ENCODE measurements around the gene CLEC16A.
A peak's percentile ranks its signal among the peaks of the same experiment; 100 is the strongest.

The CLEC16A gene

GRCh38 chr16:10978871-10979446 lies 34.6 kb downstream of the CLEC16A start:
- Histone ChIP-seq H3K4me1 (ENCODE audit: control insufficient read depth, insufficient read depth, low read length) (peaks cover 35% of the 10 kb centered on the region), H3K36me3 (ENCODE audit: control insufficient read depth, insufficient read depth, low read length) (no peaks in the 10 kb centered on the region), H3K4me3 (ENCODE audit: low read length) (no peak overlapping the region), H3K27me3 (ENCODE audit: control insufficient read depth, insufficient read depth, low read length) (no peaks in the 10 kb centered on the region), H3K9me3 (ENCODE audit: control insufficient read depth, low read length) (no peaks in the 10 kb centered on the region), H3K9ac (ENCODE audit: low read length) (peak overlapping the region; percentile 22)

GRCh38 chr16:10979717-10980601 lies 35.6 kb downstream of the CLEC16A start:
- Histone ChIP-seq H3K36me3 (ENCODE audit: control insufficient read depth, insufficient read depth, low read length) (no peaks in the 10 kb centered on the region), H3K27me3 (ENCODE audit: control insufficient read depth, insufficient read depth, low read length) (no peaks in the 10 kb centered on the region), H3K4me3 (ENCODE audit: low read length) (no peak overlapping the region)

GRCh38 chr16:10980813-10981212 lies 36.4 kb downstream of the CLEC16A start:
- Histone ChIP-seq H3K9ac (ENCODE audit: low read length) (no peak overlapping the region), H3K4me3 (ENCODE audit: low read length) (no peak overlapping the region), H3K4me1 (ENCODE audit: control insufficient read depth, insufficient read depth, low read length) (peaks cover 35% of the 10 kb centered on the region), H3K36me3 (ENCODE audit: control insufficient read depth, insufficient read depth, low read length) (no peaks in the 10 kb centered on the region), H3K9me3 (ENCODE audit: control insufficient read depth, low read length) (no peaks in the 10 kb centered on the region), H3K27me3 (ENCODE audit: control insufficient read depth, insufficient read depth, low read length) (no peaks in the 10 kb centered on the region)

More at GRCh38 chr16:10979717-10980601, 35.6 kb downstream of the CLEC16A start:
- H3K4me1 ChIP-seq (ENCODE audit: control insufficient read depth, insufficient read depth, low read length), result peaks cover 35% of the 10 kb centered on the region
- H3K9me3 ChIP-seq (ENCODE audit: control insufficient read depth, low read length), result no peaks in the 10 kb centered on the region
- no peak overlapping the region for H3K9ac ChIP-seq (ENCODE audit: low read length)

GRCh38 chr16:10981697-10982216 lies 37.4 kb downstream of the CLEC16A start:
- H3K4me1 ChIP-seq (ENCODE audit: control insufficient read depth, insufficient read depth, low read length), result peaks cover 35% of the 10 kb centered on the region
- H3K9me3 ChIP-seq (ENCODE audit: control insufficient read depth, low read length), result no peaks in the 10 kb centered on the region
- H3K4me3 ChIP-seq (ENCODE audit: low read length), result no peak overlapping the region
- H3K36me3 ChIP-seq (ENCODE audit: control insufficient read depth, insufficient read depth, low read length), result no peaks in the 10 kb centered on the region
- H3K9ac ChIP-seq (ENCODE audit: low read length), result no peak overlapping the region
- H3K27me3 ChIP-seq (ENCODE audit: control insufficient read depth, insufficient read depth, low read length), result no peaks in the 10 kb centered on the region

- Histone ChIP-seq H3K27me3 (ENCODE audit: control insufficient read depth, insufficient read depth, low read length) (no peaks in the 10 kb centered on the region), H3K36me3 (ENCODE audit: control insufficient read depth, insufficient read depth, low read length) (no peaks in the 10 kb centered on the region), H3K4me1 (ENCODE audit: control insufficient read depth, insufficient read depth, low read length) (peaks cover 35% of the 10 kb centered on the region), H3K4me3 (ENCODE audit: low read length) (no peak overlapping the region), H3K9me3 (ENCODE audit: control insufficient read depth, low read length) (no peaks in the 10 kb centered on the region), H3K9ac (ENCODE audit: low read length) (no peak overlapping the region)
These were observed 38.2 kb downstream of the CLEC16A start for GRCh38 chr16:10982465-10983150.

- Histone ChIP-seq H3K4me1 (ENCODE audit: control insufficient read depth, insufficient read depth, low read length) (peaks cover 35% of the 10 kb centered on the region), H3K27me3 (ENCODE audit: control insufficient read depth, insufficient read depth, low read length) (no peaks in the 10 kb centered on the region), H3K4me3 (ENCODE audit: low read length) (no peak overlapping the region), H3K9me3 (ENCODE audit: control insufficient read depth, low read length) (no peaks in the 10 kb centered on the region), H3K36me3 (ENCODE audit: control insufficient read depth, insufficient read depth, low read length) (no peaks in the 10 kb centered on the region), H3K9ac (ENCODE audit: low read length) (no peak overlapping the region)
These were observed 38.8 kb downstream of the CLEC16A start for GRCh38 chr16:10983159-10983558.

GRCh38 chr16:10984509-10984908 lies 40.1 kb downstream of the CLEC16A start:
- Histone ChIP-seq H3K9ac (ENCODE audit: low read length) (no peak overlapping the region), H3K4me1 (ENCODE audit: control insufficient read depth, insufficient read depth, low read length) (peaks cover 29% of the 10 kb centered on the region), H3K9me3 (ENCODE audit: control insufficient read depth, low read length) (no peaks in the 10 kb centered on the region), H3K27me3 (ENCODE audit: control insufficient read depth, insufficient read depth, low read length) (no peaks in the 10 kb centered on the region), H3K36me3 (ENCODE audit: control insufficient read depth, insufficient read depth, low read length) (no peaks in the 10 kb centered on the region), H3K4me3 (ENCODE audit: low read length) (no peak overlapping the region)

- peaks cover 23% of the 10 kb centered on the region for H3K4me1 ChIP-seq (ENCODE audit: control insufficient read depth, insufficient read depth, low read length)
- no peaks in the 10 kb centered on the region for H3K9me3 ChIP-seq (ENCODE audit: control insufficient read depth, low read length)
- H3K36me3 ChIP-seq (ENCODE audit: control insufficient read depth, insufficient read depth, low read length), result no peaks in the 10 kb centered on the region
- no peak overlapping the region for H3K4me3 ChIP-seq (ENCODE audit: low read length)
- no peaks in the 10 kb centered on the region for H3K27me3 ChIP-seq (ENCODE audit: control insufficient read depth, insufficient read depth, low read length)
- H3K9ac ChIP-seq (ENCODE audit: low read length), result no peak overlapping the region
These were observed 43.2 kb downstream of the CLEC16A start for GRCh38 chr16:10987361-10988163.

- Histone ChIP-seq H3K9me3 (ENCODE audit: control insufficient read depth, low read length) (no peaks in the 10 kb centered on the region), H3K4me3 (ENCODE audit: low read length) (no peak overlapping the region), H3K27me3 (ENCODE audit: control insufficient read depth, insufficient read depth, low read length) (no peaks in the 10 kb centered on the region), H3K4me1 (ENCODE audit: control insufficient read depth, insufficient read depth, low read length) (peaks cover 21% of the 10 kb centered on the region), H3K9ac (ENCODE audit: low read length) (no peak overlapping the region), H3K36me3 (ENCODE audit: control insufficient read depth, insufficient read depth, low read length) (no peaks in the 10 kb centered on the region)
These were observed 43.9 kb downstream of the CLEC16A start for GRCh38 chr16:10988164-10988803.

- Histone ChIP-seq H3K4me3 (ENCODE audit: low read length) (no peak overlapping the region), H3K9ac (ENCODE audit: low read length) (no peak overlapping the region), H3K9me3 (ENCODE audit: control insufficient read depth, low read length) (no peaks in the 10 kb centered on the region), H3K36me3 (ENCODE audit: control insufficient read depth, insufficient read depth, low read length) (no peaks in the 10 kb centered on the region), H3K4me1 (ENCODE audit: control insufficient read depth, insufficient read depth, low read length) (peaks cover 18% of the 10 kb centered on the region), H3K27me3 (ENCODE audit: control insufficient read depth, insufficient read depth, low read length) (no peaks in the 10 kb centered on the region)
These were observed 44.5 kb downstream of the CLEC16A start for GRCh38 chr16:10988879-10989278.

GRCh38 chr16:10989559-10989958 lies 45.2 kb downstream of the CLEC16A start:
- no peak overlapping the region for H3K4me3 ChIP-seq (ENCODE audit: low read length)
- H3K9ac ChIP-seq (ENCODE audit: low read length), result no peak overlapping the region
- peaks cover 18% of the 10 kb centered on the region for H3K4me1 ChIP-seq (ENCODE audit: control insufficient read depth, insufficient read depth, low read length)
- no peaks in the 10 kb centered on the region for H3K9me3 ChIP-seq (ENCODE audit: control insufficient read depth, low read length)
- H3K36me3 ChIP-seq (ENCODE audit: control insufficient read depth, insufficient read depth, low read length), result no peaks in the 10 kb centered on the region
- H3K27me3 ChIP-seq (ENCODE audit: control insufficient read depth, insufficient read depth, low read length), result no peaks in the 10 kb centered on the region

All from mucosa of stomach (tissue), 1 donor.